ENCODE measurements around the gene FAXDC2. TPM values are rescaled to one million over a fixed set of nuclear protein-coding genes. Genes with fewer than 3 reads are reported as not detected.

FAXDC2 gene
- total and polyA plus RNA-seq, 9 donors: 15.2 to 120 (median 27.6) TPM

GRCh38 chr5:154849264-154849785, 1.1 kb downstream of the FAXDC2 start:
- Histone ChIP-seq H3K4me3 (peak overlapping the region; percentile 54), H3K36me3 (no peaks in the 10 kb centered on the region), H3K27me3 (no peaks in the 10 kb centered on the region), H3K9me3 (no peaks in the 10 kb centered on the region), H3K4me1 (ENCODE audit: insufficient read depth) (peaks cover 8% of the 10 kb centered on the region), H3K27ac (peak overlapping the region in 1 of 2 donors; percentile 68)
- 21 to 38% (median 29%) methylated on average over 6 of the region's 6 CpGs for WGBS, 3 donors
- intact Hi-C loops (cut with DNase I): no loop called here
- DNase-seq: no peak
- TF ChIP-seq EP300 (IDR thresholded peaks at IDR 0.05) (no peak), POLR2A (IDR thresholded peaks at IDR 0.05) (no peak), CTCF (IDR thresholded peaks at IDR 0.05) (no peak)

GRCh38 chr5:154844809-154845208, 5.6 kb downstream of the FAXDC2 start:
- no peaks in the 10 kb centered on the region for H3K27me3 ChIP-seq
- intact Hi-C loops (cut with DNase I): no loop called here
- no peaks in the 10 kb centered on the region for H3K36me3 ChIP-seq
- DNase-seq: no peak
- no peak for TF ChIP-seq POLR2A (IDR thresholded peaks at IDR 0.05)
- no peak for TF ChIP-seq EP300 (IDR thresholded peaks at IDR 0.05)
- no peak for TF ChIP-seq CTCF (IDR thresholded peaks at IDR 0.05)
- H3K4me1 ChIP-seq (ENCODE audit: insufficient read depth): peaks cover 5% of the 10 kb centered on the region
- WGBS, 3 donors: 86 to 91% (median 88%) methylated on average over 5 of the region's 5 CpGs
- H3K9me3 ChIP-seq: no peaks in the 10 kb centered on the region
- H3K27ac ChIP-seq: no peak overlapping the region
- H3K4me3 ChIP-seq: no peak overlapping the region

DNA sequence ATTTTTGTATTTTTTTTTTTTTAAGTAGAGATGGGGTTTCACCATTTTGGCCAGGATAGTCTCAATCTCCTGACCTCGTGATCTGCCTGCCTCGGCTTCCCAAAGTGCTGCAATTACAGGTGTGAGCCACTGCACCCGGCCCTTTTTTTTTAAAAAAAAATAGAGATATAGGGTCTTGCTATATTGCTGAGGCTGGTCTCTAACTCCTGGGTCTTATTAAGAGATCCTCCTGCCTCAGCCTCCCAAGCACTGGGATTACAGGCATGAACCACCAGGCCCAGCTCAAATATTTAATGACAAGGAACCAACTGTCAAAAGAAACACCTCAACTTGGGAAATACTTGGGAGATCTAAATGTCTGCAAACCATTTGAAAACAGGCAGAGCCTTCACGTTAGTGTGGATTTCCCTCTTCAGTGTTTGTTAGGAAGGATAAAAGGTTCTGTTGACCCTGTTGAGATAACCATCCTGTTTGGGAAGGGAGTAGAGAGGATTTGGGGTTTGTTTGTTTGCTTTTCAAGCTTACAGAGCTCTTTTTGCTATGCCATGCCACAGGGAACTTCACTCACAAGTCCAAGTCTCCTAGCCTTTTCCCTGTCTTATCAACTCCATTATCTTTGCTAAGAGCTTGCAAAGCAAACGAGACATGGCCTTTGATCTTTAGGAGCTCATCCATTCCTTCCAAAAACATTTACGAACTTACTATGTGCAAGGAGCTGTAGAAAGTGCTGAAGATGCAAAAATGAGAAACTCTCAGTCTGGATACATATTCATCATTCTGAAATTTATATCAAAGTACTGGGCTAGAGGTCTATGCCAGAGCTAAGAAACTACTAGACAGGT, 7.5 kb downstream of the FAXDC2 start:
- Histone ChIP-seq H3K36me3 (no peaks in the 10 kb centered on the region), H3K27ac (no peak overlapping the region), H3K9me3 (no peaks in the 10 kb centered on the region), H3K4me3 (no peak overlapping the region), H3K4me1 (ENCODE audit: insufficient read depth) (peaks cover 1% of the 10 kb centered on the region), H3K27me3 (no peaks in the 10 kb centered on the region)
- TF ChIP-seq EP300 (IDR thresholded peaks at IDR 0.05) (no peak), CTCF (IDR thresholded peaks at IDR 0.05) (no peak), POLR2A (IDR thresholded peaks at IDR 0.05) (no peak)
- intact Hi-C loops (cut with DNase I): no loop called here
- 68 to 83% (median 74%) methylated on average over 6 of the region's 6 CpGs for WGBS, 3 donors
- no peak for DNase-seq

DNA sequence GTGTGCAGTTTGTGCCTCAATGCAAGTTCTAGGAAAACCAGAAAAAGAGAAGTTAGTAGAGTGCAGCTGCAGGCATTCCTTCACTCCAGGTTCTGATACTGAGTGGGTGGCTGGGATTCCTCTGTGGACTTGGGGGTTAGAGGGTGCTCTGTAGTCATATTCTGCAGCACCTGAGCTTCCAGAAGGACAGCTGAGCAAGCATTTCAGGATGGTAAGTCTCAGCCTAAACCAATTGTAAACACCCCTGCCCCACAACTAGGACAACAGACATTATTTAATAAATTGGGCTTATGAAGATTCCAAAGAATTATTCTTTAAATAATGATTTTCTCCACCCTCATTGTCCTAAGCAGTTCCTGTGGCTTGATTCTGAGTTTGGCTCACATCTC, 9.1 kb downstream of the FAXDC2 start:
- no peaks in the 10 kb centered on the region for H3K9me3 ChIP-seq
- intact Hi-C loops (cut with DNase I): no loop called here
- no peak for TF ChIP-seq CTCF (IDR thresholded peaks at IDR 0.05)
- TF ChIP-seq POLR2A (IDR thresholded peaks at IDR 0.05): no peak
- TF ChIP-seq EP300 (IDR thresholded peaks at IDR 0.05): no peak
- H3K4me1 ChIP-seq (ENCODE audit: insufficient read depth): peaks cover 1% of the 10 kb centered on the region
- DNase-seq: no peak
- no peaks in the 10 kb centered on the region for H3K36me3 ChIP-seq
- H3K4me3 ChIP-seq: no peak overlapping the region
- H3K27ac ChIP-seq: no peak overlapping the region
- no peaks in the 10 kb centered on the region for H3K27me3 ChIP-seq

Measured in ovary (tissue), 9 donors.